H7 (cell line): ENCODE measurements around the gene RAD51B. TPM values are rescaled to one million over a fixed set of nuclear protein-coding genes. Genes with fewer than 3 reads are reported as not detected.
"Not testable (repeated sequence)": the region's sequence is repeated elsewhere in the genome, so short reads cannot be mapped to it uniquely, and the experiment has no call there.

Experiments
- DNase-seq: peaks from one replicate; pipeline ENCODE4 v3.0.0; 2012
- H3K27me3 ChIP-seq: 2 replicates; pipeline ENCODE4 v1.6.0; 2011; ENCODE audit warnings: mild to moderate bottlenecking, low read length; ENCODE audit not compliant: control insufficient read depth, insufficient read depth
- H3K36me3 ChIP-seq: replicated peaks from 2 replicates; pipeline ENCODE4 v1.5.1; 2011; ENCODE audit warnings: low read length; ENCODE audit not compliant: control insufficient read depth, insufficient read depth
- H3K4me3 ChIP-seq: 2 replicates; pipeline ENCODE4 v1.5.1; 2011; ENCODE audit warnings: low read depth, mild to moderate bottlenecking, control low read depth, low read length, moderate library complexity; ENCODE audit not compliant: insufficient read depth
- total RNA-seq: library from RNA; depleted of rRNA; stranded (reverse); fragments of >200 nt; shearing (Covaris generic); gene quantifications from 2 replicates; pipeline ENCODE4 v1.2.3, GENCODE V29; 2014

RAD51B gene
- total RNA-seq, 1 experiment from 2014 or later, result 9.6 TPM

GRCh38 chr14:67816326-67817002 lies 3.1 kb upstream of the RAD51B start, which contains the start of gene ZFYVE26:
Gene ZFYVE26, minus strand, starts transcription at chr14:67816590. Its CDS starts 627 bp downstream, at chr14:67815963.
- Histone ChIP-seq H3K27me3 (no peaks in the 10 kb centered on the region), H3K36me3 (no peaks in the 10 kb centered on the region), H3K4me3 (peak within 1 kb of the TSS; percentile 71)
- DNase-seq, result peak; percentile 91

- no peaks in the 10 kb centered on the region for H3K36me3 ChIP-seq
- no peaks in the 10 kb centered on the region for H3K27me3 ChIP-seq
- DNase-seq, result no peak
- no peak overlapping the region for H3K4me3 ChIP-seq
Observed at GRCh38 chr14:67817750-67818438, 1.7 kb upstream of the RAD51B start.

GRCh38 chr14:67818476-67818875 lies 1.1 kb upstream of the RAD51B start:
- H3K27me3 ChIP-seq, H3K4me3 ChIP-seq, DNase-seq, H3K36me3 ChIP-seq: not testable (repeated sequence)

GRCh38 chr14:67820428-67820971 lies 921 bp downstream of the RAD51B start:
- Histone ChIP-seq H3K36me3 (no peaks in the 10 kb centered on the region; the same call in 1 of the 2 replicates), H3K27me3 (no peaks in the 10 kb centered on the region), H3K4me3 (peak overlapping the region; percentile 81)
- no peak for DNase-seq

GRCh38 chr14:67821121-67821520 lies 1.5 kb downstream of the RAD51B start:
- no peak overlapping the region for H3K4me3 ChIP-seq
- no peaks in the 10 kb centered on the region; the same call in 1 of the 2 replicates for H3K36me3 ChIP-seq
- no peaks in the 10 kb centered on the region for H3K27me3 ChIP-seq
- DNase-seq, result no peak

- H3K36me3 ChIP-seq, result 0 out of 2 replicates have a peak, but pooled peaks cover 1% of the 10 kb centered on the region
- H3K4me3 ChIP-seq, result no peak overlapping the region
- no peak for DNase-seq
- H3K27me3 ChIP-seq, result no peaks in the 10 kb centered on the region
Observed at GRCh38 chr14:67831113-67831512, 11.5 kb downstream of the RAD51B start.

GRCh38 chr14:67833403-67833802 lies 13.8 kb downstream of the RAD51B start:
- 0 out of 2 replicates have a peak, but pooled peaks cover 1% of the 10 kb centered on the region for H3K36me3 ChIP-seq
- H3K4me3 ChIP-seq, result no peak overlapping the region
- no peak for DNase-seq
- no peaks in the 10 kb centered on the region for H3K27me3 ChIP-seq

- 0 out of 2 replicates have a peak, but pooled peaks cover 1% of the 10 kb centered on the region for H3K36me3 ChIP-seq
- H3K4me3 ChIP-seq, result no peak overlapping the region
- DNase-seq, result no peak
- H3K27me3 ChIP-seq, result no peaks in the 10 kb centered on the region
Observed at GRCh38 chr14:67835596-67835995, 16.0 kb downstream of the RAD51B start.

- no peaks in the 10 kb centered on the region for H3K27me3 ChIP-seq
- 0 out of 2 replicates have a peak, but pooled peaks cover 1% of the 10 kb centered on the region for H3K36me3 ChIP-seq
- no peak overlapping the region for H3K4me3 ChIP-seq
- no peak for DNase-seq
Observed at GRCh38 chr14:67837011-67837624, 17.5 kb downstream of the RAD51B start.

- DNase-seq, result no peak
- no peak overlapping the region for H3K4me3 ChIP-seq
Observed at GRCh38 chr14:67846029-67846610, 26.5 kb downstream of the RAD51B start.

GRCh38 chr14:67850066-67850830 lies 30.7 kb downstream of the RAD51B start:
- Histone ChIP-seq H3K27me3 (no peaks in the 10 kb centered on the region), H3K4me3 (no peak overlapping the region), H3K36me3 (no peaks in the 10 kb centered on the region; the same call in 1 of the 2 replicates)
- no peak for DNase-seq

More at GRCh38 chr14:67846029-67846610, 26.5 kb downstream of the RAD51B start:
- Histone ChIP-seq H3K27me3 (no peaks in the 10 kb centered on the region), H3K36me3 (no peaks in the 10 kb centered on the region; the same call in 1 of the 2 replicates)

- H3K27me3 ChIP-seq, result no peaks in the 10 kb centered on the region
- H3K36me3 ChIP-seq, result no peaks in the 10 kb centered on the region
- DNase-seq, result no peak
- no peak overlapping the region for H3K4me3 ChIP-seq
Observed at GRCh38 chr14:67851785-67852410, 32.3 kb downstream of the RAD51B start.

- no peak for DNase-seq
- H3K36me3 ChIP-seq, result no peaks in the 10 kb centered on the region
- H3K27me3 ChIP-seq, result no peaks in the 10 kb centered on the region
- no peak overlapping the region for H3K4me3 ChIP-seq
Observed at GRCh38 chr14:67852926-67853604, 33.5 kb downstream of the RAD51B start.
